Gastroesophageal sphincter (tissue), 3 donors: Measurements from ENCODE around the gene PLEKHG1.

Source experiments
- CTCF ChIP-seq, 4 experiments: fragments of 200-600 bp in 2 of 4; fragments of 450-650 bp in 2 of 4; sonication (generic) in 1 of 4; IDR thresholded peaks; one replicate each; pipeline ENCODE4 v1.5.1; 2017 to 2019; ENCODE audit warnings: antibody characterized with exemption in 4 of 4, mild to moderate bottlenecking in 2 of 4, moderate library complexity in 2 of 4
- EP300 ChIP-seq: sonication (generic); formaldehyde crosslinking; IDR thresholded peaks from one replicate; pipeline ENCODE4 v1.6.1; 2017; ENCODE audit warnings: antibody characterized with exemption, mild to moderate bottlenecking

GRCh38 chr6:150624191-150624590 lies 24.5 kb downstream of the PLEKHG1 start:
- TF ChIP-seq CTCF (IDR thresholded peaks at IDR 0.05) (no peak), EP300 (no peak)
